GM21447 (cell line): ENCODE measurements around the gene LLGL1.

ENCODE experiments used
- ATAC-seq: cut with Tn5 transposase; IDR thresholded peaks from one replicate; pipeline ENCODE4 v1.9.1; 2021; ENCODE audit not compliant: unreplicated experiment

Gene LLGL1

DNA sequence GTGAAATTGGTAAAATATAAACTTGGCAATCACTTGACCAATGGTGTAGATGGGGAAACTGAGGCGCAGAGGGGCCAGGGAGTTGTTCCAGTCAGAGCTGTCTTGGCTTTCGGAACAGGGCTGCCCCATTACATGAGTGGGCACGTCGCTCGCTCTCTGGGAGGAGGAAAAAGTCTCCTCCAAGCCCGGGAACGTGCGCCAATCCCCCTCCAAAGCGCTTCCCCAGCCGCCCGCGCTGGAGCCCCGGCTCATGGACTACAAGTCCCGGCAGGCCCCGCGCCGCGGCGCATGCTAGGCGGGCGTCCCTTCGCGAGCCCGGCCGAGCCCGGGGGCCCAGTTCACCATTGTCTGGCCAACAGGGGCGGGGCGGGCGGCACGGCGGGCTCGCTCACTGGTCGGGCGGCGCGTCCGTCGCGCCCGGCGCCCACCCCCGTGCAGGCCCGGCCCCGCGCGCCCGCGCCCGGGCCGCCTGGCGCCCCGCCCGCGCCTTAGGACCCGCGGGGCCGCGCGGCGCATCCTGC, at the start of gene LLGL1:
Gene LLGL1, plus strand, starts transcription at position 515 of the 521 bp plus-strand sequence. CDS start 48 bp downstream, outside the sequence.
- ATAC-seq = peak; percentile 66

DNA sequence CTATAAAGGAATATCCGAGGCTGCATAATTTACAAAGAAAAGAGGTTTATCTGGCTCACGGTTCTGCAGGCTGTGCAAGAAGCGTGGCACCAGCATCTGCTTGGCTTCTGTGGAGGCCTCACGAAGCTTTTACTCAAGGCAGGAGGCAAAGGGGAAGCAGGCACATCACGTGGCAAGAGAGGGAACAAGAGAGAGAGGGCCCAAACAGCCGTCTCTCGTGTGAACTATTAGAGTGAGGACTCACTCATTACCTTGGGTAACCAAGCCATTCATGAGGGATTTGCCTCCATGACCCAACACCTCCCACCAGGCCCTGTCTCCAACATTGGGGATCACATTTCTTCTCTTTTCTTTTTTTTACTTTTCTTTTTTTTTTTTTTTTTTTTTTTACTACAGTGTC, 49.3 kb upstream of the LLGL1 start:
- ATAC-seq = no peak

DNA sequence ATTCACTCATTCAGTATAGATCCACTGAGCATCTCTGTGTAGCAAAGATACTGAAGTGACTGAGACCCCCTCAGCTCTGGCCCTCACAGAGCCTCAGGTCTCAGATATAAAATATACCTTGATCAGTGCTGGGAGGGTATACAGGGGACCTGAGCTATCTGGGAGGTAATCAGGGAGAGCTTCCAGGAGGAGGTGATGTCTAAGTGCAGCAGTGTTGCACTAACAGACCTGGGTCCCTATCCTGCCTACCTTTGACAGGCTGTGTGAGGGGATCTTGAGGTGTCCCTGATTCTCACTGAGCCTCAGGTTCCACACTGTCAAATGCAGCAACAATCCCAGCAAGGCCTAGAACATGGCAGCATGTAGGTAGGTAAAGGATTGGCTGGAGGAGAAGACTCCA, 48.3 kb upstream of the LLGL1 start:
- ATAC-seq = no peak

DNA sequence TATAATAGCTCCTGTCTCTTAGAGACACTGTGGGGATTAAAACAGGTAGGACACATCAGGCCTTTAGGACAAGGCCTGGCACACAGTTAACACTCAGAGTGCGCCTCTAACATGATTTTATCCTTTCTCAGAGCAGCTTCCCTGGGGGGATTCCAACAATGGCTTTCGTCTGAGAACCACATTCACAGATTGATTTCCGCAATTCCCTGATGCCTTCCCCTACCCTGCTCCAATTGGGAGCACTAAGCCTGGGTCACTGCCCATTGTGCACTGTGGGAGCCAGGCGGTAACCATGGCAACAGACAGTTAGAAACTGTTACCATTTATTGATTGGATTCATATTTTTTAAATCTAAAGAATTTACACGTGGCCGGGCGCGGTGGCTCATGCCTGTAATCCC, 47.7 kb upstream of the LLGL1 start:
- no peak for ATAC-seq

DNA sequence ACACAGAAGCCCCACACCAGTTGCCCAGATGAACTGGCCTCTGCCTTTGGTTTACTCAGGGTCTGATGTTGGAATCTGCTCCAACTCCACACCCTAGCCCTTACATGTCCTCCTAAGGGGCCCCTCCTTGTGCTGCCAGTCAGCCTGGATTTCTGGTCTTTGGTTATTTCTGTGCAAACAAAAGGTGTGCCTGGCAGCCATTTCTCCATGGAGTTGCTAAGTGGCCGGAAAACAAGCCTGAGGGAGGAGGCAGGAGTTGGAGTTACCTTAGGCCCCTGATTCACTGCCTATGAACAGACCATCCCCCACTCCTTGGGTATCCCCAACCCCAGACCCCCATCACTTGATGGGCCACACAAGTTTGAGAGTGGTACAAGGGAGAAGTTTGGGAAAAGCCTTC, 46.2 kb upstream of the LLGL1 start:
- no peak for ATAC-seq

DNA sequence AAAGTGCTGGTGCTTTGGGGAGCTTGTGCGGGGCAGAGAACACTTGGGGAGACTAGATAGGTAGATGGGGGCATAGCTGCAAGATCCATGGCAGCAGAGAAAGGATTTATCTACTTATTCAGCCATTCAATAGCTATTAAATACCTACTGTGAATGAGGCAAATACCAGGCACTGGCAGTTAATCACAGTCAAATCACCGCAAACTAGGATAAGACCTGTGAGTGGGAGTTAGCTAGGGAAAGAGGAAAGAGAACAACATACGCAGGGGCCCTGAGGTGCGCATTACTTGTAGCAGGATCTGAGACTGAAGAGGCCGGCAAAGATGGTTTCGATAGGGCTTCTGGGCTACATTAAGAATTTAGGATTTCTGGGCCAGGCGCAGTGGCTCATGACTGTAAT, 45.6 kb upstream of the LLGL1 start:
- ATAC-seq = no peak

DNA sequence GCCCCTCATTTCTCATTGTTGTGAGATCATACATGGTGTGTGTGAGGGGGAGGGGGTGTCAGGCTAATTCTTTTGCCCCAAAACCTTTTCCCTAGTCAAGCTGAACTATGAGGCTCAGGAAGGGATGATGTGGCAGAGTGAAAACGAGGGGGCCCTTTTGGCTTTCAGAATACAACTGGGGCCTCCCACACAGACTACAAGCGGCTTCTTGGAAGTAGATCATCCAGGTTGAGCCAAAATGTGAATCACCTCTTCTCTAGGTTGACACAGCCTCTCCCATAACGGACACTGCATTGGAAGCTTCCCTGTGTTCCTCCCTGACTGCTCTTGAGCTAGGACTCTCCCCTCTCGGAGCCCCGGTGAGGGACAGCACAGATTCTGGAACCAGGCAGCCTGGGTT, 44.1 kb upstream of the LLGL1 start:
- ATAC-seq = no peak

DNA sequence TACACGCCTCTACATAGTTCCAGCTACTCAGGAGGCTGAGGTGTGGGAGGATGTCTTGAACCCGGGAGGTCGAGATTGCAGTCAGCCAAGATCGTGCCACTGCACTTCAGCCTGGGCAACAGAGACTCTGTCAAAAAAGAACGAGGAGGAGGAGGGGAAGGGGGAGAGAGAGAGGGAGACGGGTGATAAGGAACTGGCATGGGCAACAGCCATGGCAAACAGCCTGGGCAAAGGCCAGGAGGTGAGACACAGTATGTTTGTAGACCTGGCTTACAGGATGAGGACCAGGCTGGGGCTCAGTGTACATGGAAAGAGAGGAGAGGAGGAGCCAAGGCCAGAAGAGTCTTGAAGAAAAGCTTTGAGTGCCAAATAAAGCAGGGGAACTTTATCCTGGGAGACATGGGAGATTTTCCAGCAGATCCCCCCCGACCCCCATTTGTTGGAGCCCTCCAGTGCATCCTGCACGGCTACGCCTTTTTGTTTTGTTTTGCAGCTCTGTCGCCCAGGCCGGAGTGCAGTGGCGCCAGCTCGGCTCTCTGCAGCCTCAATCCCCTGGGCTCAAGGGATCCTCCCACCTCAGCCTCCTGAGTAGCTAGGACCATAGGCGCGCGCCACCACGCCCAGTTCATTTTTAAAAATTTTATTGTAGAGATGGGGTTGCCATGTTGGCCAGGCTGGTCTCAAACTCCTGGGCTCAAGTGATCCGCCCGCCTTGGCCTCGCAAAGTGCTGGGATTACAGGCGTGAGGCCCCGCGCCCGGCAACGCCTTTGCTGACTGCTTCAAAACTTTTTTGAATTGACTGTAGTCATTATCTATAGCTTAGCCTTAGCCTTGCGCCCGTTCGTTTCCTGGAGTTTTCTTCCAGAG, 43.1 kb upstream of the LLGL1 start:
- no peak for ATAC-seq

DNA sequence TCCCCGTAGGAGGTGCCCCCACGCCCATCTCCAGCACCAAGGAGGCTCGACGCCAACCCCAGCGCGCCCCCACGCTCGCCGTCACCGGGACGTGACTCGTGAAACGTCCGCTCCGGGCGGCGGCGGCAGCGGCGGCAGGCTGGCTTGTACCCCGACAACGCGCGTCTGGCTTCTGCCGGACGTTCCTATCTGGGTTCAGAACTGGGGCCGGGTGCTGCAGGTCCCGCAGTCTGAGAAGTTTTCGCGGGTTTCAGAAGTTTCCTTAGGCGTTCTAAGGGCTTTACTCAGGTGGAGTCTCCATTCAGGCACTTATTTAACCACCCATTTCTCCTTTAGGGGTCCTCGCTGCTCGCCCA, 42.5 kb upstream of the LLGL1 start:
- ATAC-seq = peak; percentile 38

DNA sequence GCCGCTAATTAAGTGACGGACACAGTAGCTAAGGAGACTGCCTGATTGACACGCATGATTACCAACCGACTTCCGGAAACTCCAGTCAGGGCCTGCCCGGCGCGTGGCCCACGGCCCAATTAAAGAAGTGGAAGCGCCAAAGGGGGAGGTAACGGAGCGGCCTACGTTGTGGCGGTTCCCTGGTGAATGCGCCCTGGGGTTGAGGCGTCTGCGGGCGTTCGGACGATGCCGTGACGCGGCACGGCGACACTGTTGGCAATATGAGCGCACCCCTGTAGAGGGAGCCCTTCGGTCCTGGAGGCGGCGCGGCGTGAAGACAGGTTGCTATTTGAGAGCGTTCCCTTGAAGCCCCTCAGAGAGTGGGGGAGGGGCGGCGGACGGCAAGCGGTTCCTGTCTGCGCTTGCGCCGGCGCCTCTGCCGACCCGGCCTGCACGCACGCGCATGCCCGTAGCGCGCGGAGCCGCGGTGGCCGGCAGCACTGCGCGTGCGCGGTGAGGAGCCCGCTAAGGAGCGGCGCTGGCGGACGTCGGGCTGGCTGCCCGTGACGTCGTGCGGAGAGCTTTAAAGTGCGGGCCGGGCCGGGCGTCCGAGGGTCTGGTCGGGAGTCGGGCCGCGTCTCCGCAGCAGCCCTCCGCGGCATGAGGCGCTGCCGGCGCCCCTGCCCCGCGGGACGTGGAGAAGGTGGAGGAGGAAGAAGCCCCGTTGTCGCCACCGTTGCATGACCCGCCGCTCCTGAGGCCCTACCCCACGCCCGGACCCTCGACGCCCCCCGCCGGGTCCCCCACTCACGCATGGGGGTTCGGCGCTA, 41.9 kb upstream of the LLGL1 start, which contains the start of gene ALKBH5:
Gene ALKBH5, plus strand, starts transcription at position 495 of the 809 bp plus-strand sequence. CDS start 416 bp downstream, outside the sequence.
- ATAC-seq = peak; percentile 77

DNA sequence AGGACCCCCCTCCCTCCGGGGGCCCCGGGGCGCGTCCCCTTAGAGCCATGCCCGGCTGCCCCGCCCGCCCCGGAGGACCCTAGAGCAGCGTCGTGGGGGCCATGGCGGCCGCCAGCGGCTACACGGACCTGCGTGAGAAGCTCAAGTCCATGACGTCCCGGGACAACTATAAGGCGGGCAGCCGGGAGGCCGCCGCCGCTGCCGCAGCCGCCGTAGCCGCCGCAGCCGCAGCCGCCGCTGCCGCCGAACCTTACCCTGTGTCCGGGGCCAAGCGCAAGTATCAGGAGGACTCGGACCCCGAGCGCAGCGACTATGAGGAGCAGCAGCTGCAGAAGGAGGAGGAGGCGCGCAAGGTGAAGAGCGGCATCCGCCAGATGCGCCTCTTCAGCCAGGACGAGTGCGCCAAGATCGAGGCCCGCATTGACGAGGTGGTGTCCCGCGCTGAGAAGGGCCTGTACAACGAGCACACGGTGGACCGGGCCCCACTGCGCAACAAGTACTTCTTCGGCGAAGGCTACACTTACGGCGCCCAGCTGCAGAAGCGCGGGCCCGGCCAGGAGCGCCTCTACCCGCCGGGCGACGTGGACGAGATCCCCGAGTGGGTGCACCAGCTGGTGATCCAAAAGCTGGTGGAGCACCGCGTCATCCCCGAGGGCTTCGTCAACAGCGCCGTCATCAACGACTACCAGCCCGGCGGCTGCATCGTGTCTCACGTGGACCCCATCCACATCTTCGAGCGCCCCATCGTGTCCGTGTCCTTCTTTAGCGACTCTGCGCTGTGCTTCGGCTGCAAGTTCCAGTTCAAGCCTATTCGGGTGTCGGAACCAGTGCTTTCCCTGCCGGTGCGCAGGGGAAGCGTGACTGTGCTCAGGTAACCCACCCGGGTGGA, 41.0 kb upstream of the LLGL1 start:
- ATAC-seq = peak; percentile 10

DNA sequence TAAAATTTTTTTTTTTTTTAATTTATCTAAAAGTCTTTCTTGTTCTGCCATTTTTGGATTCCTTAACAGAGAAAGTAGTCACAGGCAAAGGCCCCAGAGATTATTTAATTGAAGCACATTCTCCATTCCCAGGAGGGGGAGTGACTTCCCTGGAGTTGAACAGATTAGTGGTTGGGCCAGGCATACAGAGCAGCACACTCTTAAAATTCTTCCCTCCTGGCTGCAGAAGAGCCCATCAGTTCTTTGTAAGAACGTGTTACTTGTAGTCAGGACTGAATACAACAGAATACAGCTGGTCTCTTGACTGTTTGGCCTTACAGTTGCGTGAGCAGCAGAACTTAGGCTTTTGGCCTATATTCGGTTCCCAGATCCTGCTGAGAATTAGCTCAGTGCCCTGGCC, 40.0 kb upstream of the LLGL1 start:
- no peak for ATAC-seq

DNA sequence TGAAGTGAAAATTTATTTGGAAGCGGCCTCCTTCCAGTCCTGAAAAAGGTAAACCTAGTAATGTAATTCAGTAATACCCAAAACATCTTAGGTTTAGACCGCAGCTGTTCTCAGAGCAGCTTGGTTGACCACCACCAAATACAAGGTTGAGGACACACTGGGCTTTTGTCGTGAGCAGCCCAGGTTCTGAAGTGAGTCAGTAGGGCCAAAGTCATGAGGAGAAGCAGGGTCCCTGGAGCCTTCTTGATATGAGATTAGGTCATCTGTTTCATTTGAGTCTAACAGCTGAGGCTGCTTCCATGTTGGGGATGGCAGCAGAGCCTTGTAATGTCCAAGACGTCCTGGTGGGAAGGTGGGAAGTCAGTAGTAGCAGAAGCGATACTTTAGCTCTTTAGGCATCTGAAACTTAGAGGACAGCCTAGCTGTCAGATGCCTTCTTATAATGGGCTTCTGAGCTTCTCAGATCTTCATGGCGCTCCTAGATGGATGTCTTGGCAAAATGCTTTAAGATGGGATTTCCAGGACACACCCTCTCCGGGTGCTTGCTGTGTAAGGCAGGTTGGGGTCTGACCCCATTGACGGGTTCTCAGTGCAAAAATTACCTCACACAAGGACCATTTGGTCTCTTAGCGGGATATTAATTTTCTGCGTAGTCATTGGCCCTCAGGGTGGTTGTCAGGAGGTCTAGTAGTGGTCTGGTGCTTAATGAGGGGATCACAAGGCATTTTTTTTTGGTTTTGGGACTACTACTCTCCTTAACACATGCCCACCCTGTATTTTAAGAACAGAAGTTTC, 39.4 kb upstream of the LLGL1 start:
- ATAC-seq = no peak

DNA sequence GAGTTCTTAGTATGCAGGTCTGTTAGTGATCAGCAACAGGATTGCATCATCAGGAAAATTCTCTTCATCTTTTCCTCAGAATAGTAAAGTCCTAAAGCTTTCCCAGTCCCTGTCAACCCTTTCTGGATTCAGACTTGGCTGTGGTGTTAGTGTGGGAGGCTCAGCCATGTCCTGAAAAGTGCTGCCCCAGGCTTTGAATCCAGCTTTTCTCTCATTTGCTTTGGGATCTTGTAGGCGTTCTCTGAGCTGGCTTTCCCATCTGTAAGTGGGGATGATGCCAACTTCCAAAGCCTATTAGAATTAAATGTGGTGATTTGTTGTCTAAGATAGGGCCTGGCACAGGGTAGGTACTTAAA, 38.8 kb upstream of the LLGL1 start:
- ATAC-seq = no peak

DNA sequence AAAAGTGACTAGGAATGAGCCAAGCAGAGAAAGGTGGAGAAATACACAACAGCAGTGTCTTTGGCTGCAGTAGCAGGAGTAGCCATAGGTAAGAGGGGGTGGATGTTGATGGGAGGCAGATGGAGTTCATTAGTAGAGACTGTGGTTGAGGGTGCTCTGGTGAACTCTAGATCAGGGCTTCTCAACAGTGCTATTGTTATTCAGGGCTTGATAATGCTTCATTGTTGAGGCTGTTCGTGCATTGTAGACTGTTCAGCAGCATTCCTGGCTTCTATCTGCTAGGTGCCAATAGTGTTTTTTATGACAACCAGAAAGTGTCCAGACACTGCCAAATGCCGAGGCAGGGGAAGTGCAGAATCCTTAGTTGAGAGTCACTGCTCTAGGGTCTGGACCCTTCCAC, 38.2 kb upstream of the LLGL1 start:
- no peak for ATAC-seq

DNA sequence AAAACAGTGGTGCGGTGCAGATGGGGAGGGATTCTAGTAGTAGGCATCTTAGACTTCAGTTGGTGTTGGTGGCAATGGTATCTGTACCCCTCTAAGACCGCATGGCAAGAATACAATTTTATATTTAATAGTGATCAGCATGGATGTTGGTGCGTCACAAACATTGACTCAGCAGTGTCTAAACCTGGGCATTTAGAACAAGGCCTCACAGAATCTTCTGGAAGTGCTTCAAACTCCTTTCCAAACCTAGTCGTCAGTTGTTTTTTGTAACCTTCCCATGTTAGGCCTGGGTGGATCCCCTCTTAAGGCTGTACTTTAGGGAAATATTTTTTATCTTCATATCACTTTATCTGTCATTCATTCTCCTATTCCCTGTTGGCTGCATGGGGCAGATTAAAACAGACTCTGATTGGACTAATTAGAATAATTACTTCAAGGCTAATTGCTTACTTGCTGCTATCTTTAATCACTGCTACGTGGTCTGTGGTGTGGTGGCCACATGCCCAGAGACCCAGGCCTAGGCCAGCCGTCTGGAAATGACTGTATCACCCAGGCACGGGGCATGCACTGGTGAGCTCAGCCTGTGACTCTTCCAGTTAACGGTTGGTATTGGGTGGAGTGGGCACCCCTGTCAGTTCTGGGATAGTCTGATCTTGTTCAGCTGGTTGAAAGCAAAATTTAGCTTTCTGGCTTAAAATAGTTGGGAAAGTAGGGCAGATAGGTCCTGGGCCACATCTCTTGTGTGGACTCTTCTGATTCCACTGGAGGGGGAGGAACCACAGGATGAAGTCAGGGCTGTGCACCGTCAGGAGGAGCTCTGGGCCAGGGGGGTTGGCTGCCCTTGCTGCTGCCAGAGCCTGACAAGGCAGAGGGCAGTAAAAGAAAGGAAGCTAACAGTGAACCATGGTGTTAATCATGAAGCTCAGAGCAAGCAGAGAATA, 37.3 kb upstream of the LLGL1 start:
- no peak for ATAC-seq

DNA sequence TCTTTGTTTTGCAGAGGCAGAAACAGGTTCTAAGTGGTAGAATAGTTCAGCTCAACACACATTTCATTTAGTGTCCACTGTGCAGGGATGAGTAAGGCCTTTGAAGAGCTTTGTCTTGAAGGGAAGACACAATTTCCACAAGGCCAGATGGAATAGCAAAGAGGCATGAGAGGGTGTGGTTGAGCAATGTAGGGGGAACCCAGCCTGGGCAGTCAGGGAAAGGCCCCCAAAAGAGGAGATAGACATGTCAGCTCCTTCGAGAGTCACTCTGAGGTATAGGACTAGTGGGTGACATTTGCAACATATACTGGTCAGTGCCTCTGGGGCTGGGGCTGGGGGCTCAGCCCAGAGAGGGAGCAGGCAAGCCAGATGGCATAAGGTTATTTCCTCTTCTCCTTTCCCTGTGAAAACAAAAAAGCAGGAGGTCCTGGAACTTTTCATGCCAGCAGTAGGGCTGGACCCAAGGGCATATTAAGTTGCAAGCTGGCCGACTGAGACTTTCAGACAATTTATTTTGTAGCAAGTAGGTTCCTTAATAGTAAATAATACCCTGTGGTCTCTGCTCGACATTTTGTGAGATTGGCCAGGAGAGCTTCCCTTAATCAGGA, 34.7 kb upstream of the LLGL1 start:
- no peak for ATAC-seq

DNA sequence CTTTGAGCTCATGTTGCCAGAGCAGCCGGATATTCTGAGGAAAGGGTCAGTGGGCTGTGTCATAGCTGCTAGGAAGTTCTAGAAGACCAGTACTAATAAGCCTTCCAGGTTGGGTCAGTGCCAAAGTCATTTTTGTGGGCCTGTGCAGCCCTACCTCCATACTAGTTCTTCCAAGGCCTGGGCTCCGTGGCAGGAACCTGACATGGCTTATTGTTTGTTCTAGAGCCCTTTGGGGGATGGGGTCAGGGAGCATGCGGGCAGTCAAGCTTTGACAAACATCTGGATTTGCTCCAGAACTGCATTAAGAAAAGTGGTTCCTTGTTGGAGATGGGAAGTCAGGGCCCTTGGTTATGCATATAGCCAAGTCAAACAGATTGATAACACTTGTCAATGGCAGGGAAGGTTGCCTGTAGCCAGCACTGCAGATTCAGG, 34.2 kb upstream of the LLGL1 start:
- ATAC-seq = no peak

DNA sequence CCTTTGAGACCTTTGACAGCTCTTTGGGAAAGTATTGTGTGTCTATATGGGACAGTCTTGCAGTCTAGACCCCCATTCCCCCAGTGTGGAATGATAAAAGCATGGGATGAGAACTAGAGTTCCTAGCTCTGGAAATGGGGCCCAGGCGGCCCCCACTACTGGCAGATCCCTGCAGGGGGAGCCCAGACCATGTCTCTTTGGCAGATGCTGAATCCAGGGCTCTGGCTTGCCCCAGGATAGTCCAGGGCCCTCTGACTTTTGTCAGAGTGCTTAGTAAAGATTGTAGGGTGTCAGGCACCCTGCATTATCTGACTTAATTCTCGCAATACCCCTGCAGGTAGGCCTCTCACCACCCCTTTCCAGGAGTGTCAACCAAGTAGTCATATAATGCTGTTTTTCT, 33.5 kb upstream of the LLGL1 start:
- no peak for ATAC-seq
